Stimulated activated CD4-positive, alpha-beta T cell treated with anti-CD3 and anti-CD28 coated beads, Interleukin-12 subunit alpha, Interleukin-12 subunit beta, amount 100 ng/mL, for 24 hours (primary cell): ENCODE data around the gene SYT10.
"Not testable (repeated sequence)": the region's sequence is repeated elsewhere in the genome, so short reads cannot be mapped to it uniquely, and the experiment has no call there.

Source experiments
- DNase-seq, 2 experiments: peaks; one replicate each; pipeline ENCODE4 v3.0.0-alpha.2; 2020; ENCODE audit warnings: low read depth in 2 of 2

SYT10 gene

GRCh38 chr12:33357181-33357580, 82.4 kb downstream of the SYT10 start:
- no peak for DNase-seq

GRCh38 chr12:33349791-33350190, 89.8 kb downstream of the SYT10 start:
- no peak for DNase-seq

GRCh38 chr12:33331961-33332398, 107.6 kb downstream of the SYT10 start:
- not testable (repeated sequence) for DNase-seq

GRCh38 chr12:33330940-33331339, 108.7 kb downstream of the SYT10 start:
- DNase-seq: no peak
